ENCODE data around the gene UQCRQ.

The UQCRQ gene

DNA sequence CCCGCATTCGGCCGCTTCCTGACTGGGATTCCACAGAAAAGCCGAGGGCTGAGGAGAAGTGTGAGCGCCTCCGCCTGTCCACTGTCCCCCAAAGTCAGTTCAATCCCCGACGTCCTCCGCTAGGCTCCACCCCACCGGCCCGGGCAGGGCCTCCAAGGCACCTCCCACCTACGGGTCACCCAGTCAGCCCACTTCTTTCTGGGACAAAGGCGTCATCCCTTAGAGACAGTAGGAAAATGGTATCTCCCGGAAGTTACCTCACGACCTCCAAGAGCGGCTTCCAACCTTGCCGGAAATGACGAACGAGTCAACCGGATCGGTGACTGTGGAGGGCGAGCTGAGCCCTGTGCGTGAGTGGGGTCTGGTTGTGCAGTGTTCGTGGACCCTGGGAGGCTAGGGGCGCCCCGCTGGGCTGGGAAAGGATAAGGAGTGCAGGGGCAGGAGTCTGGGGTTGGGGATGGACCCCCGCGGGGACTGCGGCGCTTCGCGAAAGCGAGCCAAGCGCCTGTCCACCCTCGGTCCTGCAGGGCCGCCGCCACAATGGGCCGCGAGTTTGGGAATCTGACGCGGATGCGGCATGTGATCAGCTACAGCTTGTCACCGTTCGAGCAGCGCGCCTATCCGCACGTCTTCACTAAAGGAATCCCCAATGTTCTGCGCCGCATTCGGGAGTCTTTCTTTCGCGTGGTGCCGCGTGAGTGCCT is at the start of gene UQCRQ, which contains the start of gene GDF9:
Gene UQCRQ, plus strand, starts transcription at position 301 of the 704 bp plus-strand sequence. Its CDS starts 240 bp downstream, at position 541.
Gene GDF9, minus strand, starts transcription at position 128 of the 704 bp plus-strand sequence. CDS start 1,936 bp downstream, outside the sequence.
- peak; percentile 94 for DNase-seq

DNA sequence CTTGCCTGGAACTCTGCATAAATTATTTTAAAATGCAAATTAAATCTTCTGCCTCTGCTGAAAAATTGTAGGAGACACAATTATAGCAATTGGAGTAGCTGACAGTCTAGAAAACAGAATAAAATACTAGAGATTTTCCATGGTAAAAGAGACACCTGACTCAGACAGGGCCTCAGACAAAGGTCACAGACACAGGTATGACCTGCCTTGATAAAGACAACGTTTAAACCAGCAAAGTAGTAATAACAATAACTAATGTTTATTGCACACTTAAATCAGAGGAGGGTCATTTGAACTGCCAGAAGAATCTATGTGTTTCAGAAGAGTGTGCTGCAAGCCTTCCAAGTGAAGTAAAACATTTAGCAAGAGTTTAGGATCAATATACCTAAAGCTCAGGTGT is 49.4 kb upstream of the UQCRQ start:
- no peak for DNase-seq

- no peak for DNase-seq
These were observed 47.0 kb upstream of the UQCRQ start for GRCh38 chr5:132819468-132819867.

GRCh38 chr5:132820162-132820754 is 46.2 kb upstream of the UQCRQ start:
- peak; percentile 72 for DNase-seq

DNA sequence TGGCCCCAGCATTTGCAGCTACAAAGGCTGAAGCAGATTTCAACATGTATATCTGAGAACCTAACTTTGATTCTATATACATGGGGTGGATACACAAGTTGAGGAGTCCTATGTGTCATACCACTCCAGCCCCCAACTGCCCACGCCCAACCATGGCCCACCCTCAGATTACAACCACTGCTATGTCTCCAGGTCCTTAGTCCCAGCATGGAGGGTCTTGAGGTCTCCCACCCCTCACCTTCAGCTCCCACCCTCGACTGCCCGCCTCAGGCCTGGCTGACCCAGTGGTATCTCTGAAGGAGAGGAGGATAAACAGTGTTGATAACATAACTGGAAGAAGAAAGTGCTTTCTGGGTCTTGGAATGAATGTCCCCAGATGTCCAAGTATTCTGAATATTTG is 45.1 kb upstream of the UQCRQ start:
- DNase-seq, result no peak

GRCh38 chr5:132821791-132822190 is 44.7 kb upstream of the UQCRQ start:
- DNase-seq, result peak; percentile 27

GRCh38 chr5:132822650-132823480 is 43.6 kb upstream of the UQCRQ start:
- no peak for DNase-seq

DNA sequence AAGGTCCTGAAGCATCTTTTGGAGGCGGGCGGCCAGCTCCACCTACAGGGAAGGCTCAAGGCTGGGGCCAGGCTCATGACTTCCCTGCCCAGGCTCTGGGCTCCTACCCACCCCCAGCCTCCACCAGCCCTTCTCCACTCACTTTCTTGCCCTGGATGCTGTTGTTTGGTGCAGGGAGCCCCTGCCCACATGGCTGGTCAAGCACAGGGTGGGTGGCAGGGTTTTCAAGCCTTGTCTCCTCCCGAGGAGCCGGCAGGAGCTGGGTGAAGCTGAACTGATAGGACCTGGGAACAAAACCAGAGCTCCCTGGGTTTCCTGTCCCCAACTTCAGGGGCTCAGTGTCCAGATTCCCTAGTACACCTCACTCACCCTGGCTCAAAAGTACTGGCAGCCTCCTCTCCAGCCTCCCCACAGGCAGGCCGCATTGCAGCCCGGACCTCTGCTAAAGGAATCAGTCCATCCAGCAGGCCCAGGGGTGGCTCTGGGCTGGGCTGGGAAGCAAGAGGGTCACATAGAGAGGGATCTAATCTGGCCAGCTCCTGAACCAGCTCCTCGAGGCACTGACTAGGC is 42.9 kb upstream of the UQCRQ start:
- no peak for DNase-seq

- DNase-seq, result no peak
These were observed 42.0 kb upstream of the UQCRQ start for GRCh38 chr5:132824426-132824825.

- DNase-seq, result no peak
These were observed 41.2 kb upstream of the UQCRQ start for GRCh38 chr5:132825033-132825833.

DNA sequence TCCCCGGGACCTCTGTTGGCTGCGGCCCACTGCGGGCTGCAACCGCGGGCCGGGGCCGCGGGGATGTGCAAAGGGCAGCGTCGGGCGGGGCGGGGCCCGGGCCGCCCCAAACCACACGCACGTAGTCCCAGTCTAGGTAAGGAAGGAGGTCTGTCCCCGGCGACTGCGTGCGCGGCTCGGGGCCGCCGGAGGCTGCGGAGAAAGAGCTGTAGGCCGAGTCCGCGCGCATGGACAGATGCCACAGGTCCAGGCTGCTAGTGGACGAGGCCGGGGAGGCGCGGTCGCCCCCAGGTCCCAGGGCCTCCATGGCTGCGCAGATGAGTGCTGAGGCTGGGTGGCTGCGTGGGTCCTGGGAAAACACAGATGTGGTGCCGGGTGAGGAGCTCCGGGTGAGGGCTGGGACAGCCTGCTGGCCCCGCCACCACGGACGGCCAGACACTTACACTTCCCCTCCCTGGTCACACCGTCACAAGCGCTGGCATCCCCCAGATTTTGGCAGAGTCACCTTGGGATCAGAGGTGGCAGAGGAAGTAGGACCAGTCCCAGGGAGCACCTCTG is 40.5 kb upstream of the UQCRQ start:
- no peak for DNase-seq

GRCh38 chr5:132826424-132827082 is 39.9 kb upstream of the UQCRQ start:
- no peak for DNase-seq

- no peak for DNase-seq
These were observed 38.3 kb upstream of the UQCRQ start for GRCh38 chr5:132827943-132828673.

DNA sequence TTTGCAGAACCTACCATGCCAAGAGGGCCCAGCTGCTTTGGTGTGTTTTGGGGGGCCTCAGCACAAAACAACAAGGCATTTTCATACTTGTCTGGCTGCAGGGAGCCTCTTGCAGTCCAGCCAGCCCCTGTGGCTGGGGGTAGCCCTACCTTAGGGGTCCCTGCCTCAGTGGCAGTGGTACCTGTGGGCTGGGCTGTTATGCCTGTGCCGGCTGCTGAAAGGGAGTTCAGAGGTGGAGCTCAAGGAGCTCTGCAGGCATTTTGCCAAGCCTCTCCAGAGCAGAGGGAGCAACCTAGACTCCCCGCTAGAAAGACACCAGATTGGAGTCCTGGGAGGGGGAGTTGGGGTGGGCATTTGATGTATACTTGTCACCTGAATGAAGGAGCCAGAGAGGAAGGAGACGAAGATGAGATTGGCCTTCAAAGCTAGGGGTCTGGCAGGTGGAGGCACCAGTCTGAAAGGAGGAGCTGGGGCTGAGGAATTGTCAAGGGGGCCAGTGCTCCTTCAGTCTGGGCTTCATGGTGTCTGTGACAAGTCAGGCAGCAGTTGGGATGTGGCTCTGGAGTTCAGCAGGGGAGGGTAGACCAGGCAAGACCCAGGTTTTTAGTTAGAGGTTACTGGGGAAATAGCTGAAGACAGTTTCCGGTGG is 37.5 kb upstream of the UQCRQ start:
- no peak for DNase-seq

- peak; percentile 3 for DNase-seq
These were observed 36.6 kb upstream of the UQCRQ start for GRCh38 chr5:132829742-132830435.

DNA sequence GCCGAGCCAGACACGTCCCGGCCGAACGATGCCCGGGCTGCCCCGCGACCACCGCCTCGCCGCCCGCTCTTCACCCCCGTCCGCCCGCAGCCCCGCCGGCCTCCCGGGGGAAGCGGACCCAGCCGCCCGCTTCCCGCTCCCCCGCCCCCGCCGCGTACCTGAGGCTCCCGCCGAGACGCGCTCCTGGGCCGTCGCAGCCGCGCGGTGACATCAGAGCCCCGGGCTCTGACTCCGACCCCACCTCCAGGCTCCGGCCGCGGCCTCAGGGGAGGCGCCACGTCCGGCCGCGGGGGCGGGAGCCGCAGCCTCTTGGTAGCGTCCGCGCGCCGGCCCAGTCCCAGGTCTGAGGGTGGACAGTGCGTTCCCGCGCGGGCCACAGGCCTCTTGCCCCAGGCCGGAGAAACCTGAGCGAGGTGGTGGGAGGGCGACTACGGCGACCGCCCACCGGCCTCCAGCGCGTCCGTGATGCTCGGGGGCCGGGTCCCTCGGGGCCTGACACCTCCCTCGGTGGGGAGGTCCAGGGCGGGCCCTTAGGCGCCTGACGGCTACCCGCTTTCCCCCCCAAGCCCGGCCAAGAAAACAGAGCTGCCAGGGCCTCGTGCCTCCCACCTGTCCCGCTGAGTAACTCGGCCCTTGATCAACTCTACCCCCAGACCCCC is 35.9 kb upstream of the UQCRQ start, which contains the start of gene SHROOM1:
Gene SHROOM1, minus strand, starts transcription at position 212 of the 659 bp plus-strand sequence. CDS start 4,507 bp downstream, outside the sequence.
- DNase-seq, result no peak

GRCh38 chr5:132831095-132831860 is 35.2 kb upstream of the UQCRQ start:
- no peak for DNase-seq

DNA sequence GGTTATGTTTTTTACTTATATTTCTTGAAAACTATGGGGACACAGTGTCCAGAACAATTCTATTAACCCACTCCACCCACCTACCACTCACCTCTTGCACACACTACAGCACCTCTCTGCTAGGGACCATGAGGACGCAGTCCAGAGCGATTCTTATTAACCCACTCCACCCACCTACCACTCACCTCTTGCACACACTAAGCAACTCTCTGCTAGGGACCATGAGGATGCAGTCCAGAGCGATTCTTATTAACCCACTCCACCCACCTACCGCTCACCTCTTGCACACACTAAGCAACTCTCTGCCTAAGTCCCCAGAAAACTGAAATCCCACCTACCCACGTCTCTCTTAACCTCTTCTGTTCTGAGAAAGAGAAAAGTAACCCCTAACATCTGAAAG is 33.8 kb upstream of the UQCRQ start:
- no peak for DNase-seq

Data from NCI-H2227 treated with DMSO at 0.1 percent for 48 hours (cell line).